GM19463 (cell line): ENCODE results near the gene TGM6.

Source experiments
- ATAC-seq: cut with Tn5 transposase; IDR thresholded peaks from one replicate; pipeline ENCODE4 v1.9.1; 2021; ENCODE audit warnings: mild to moderate bottlenecking, moderate library complexity; ENCODE audit not compliant: unreplicated experiment

The TGM6 gene

GRCh38 chr20:2363587-2363986 lies 17.1 kb upstream of the TGM6 start:
- no peak for ATAC-seq

GRCh38 chr20:2364044-2364443 lies 16.7 kb upstream of the TGM6 start:
- ATAC-seq = no peak

GRCh38 chr20:2365091-2365490 lies 15.6 kb upstream of the TGM6 start:
- no peak for ATAC-seq

- ATAC-seq = no peak
These were observed 15.0 kb upstream of the TGM6 start for GRCh38 chr20:2365666-2366065.

GRCh38 chr20:2368621-2369020 lies 12.1 kb upstream of the TGM6 start:
- no peak for ATAC-seq

- ATAC-seq = no peak
These were observed 7.6 kb upstream of the TGM6 start for GRCh38 chr20:2373098-2373497.

- ATAC-seq = no peak
These were observed 6.2 kb upstream of the TGM6 start for GRCh38 chr20:2374346-2375125.

GRCh38 chr20:2378893-2379292 lies 1.8 kb upstream of the TGM6 start:
- ATAC-seq = no peak

GRCh38 chr20:2379511-2380229 lies 1.0 kb upstream of the TGM6 start:
- ATAC-seq = no peak

- ATAC-seq = no peak
These were observed 602 bp downstream of the TGM6 start for GRCh38 chr20:2381303-2381702.

- ATAC-seq = no peak
These were observed 2.1 kb downstream of the TGM6 start for GRCh38 chr20:2382833-2383232.

GRCh38 chr20:2385026-2385425 lies 4.3 kb downstream of the TGM6 start:
- ATAC-seq = no peak

GRCh38 chr20:2385496-2385895 lies 4.8 kb downstream of the TGM6 start:
- ATAC-seq = no peak

GRCh38 chr20:2386516-2387179 lies 5.9 kb downstream of the TGM6 start:
- no peak for ATAC-seq

GRCh38 chr20:2387180-2387577 lies 6.5 kb downstream of the TGM6 start:
- no peak for ATAC-seq

- ATAC-seq = no peak
These were observed 6.9 kb downstream of the TGM6 start for GRCh38 chr20:2387580-2387979.

GRCh38 chr20:2390951-2391675 lies 10.4 kb downstream of the TGM6 start:
- no peak for ATAC-seq

GRCh38 chr20:2394411-2395055 lies 13.8 kb downstream of the TGM6 start:
- no peak for ATAC-seq

GRCh38 chr20:2395136-2395535 lies 14.4 kb downstream of the TGM6 start:
- no peak for ATAC-seq

- ATAC-seq = no peak
These were observed 15.6 kb downstream of the TGM6 start for GRCh38 chr20:2396241-2396814.
